Adrenal gland (tissue), 12 donors: ENCODE data around the gene PRLR. TPM values are rescaled to one million over a fixed set of nuclear protein-coding genes. Genes with fewer than 3 reads are reported as not detected.
"Not testable (repeated sequence)": the region's sequence is repeated elsewhere in the genome, so short reads cannot be mapped to it uniquely, and the experiment has no call there.

ENCODE experiments used
- DNase-seq, 7 donors: peaks; one replicate each; pipeline ENCODE4 v3.0.0-alpha.2; 2019 to 2020
- H3K27ac ChIP-seq, 5 donors: fragments of 200-600 bp; sonication (generic) in 4 of 5; 1 replicate in 3 of 5; 2 replicates in 2 of 5; pipeline versions ENCODE4 v1.5.1 to v1.8.0; 2016 to 2020; ENCODE audit warnings: mild to moderate bottlenecking in 1 of 5
- H3K27me3 ChIP-seq: fragments of 200-600 bp; 2 replicates; pipeline ENCODE4 v1.8.0; 2021
- H3K36me3 ChIP-seq, 2 donors: fragments of 200-600 bp; replicated peaks in 1 of 2; 1 replicate in 1 of 2; 2 replicates in 1 of 2; pipeline versions ENCODE4 v1.5.1 to v1.8.0; 2018 to 2022
- H3K4me1 ChIP-seq, 2 donors: fragments of 200-600 bp; replicated peaks in 1 of 2; 1 replicate in 1 of 2; 2 replicates in 1 of 2; pipeline versions ENCODE4 v1.5.1 to v1.8.0; 2018 to 2021
- H3K4me3 ChIP-seq, 4 donors: fragments of 200-600 bp; sonication (generic) in 3 of 4; one replicate each; pipeline ENCODE4 v1.5.1; 2016 to 2018
- H3K9me3 ChIP-seq, 3 donors: fragments of 200-600 bp; sonication (generic) in 1 of 3; replicated peaks in 1 of 3; 1 replicate in 2 of 3; 2 replicates in 1 of 3; pipeline versions ENCODE4 v1.5.1 to v1.8.0; 2016 to 2021
- POLR2A ChIP-seq, 2 donors: fragments of 450-650 bp; IDR thresholded peaks; one replicate each; pipeline ENCODE4 v1.6.1; 2017; ENCODE audit warnings: antibody characterized with exemption in 2 of 2, mild to moderate bottlenecking in 2 of 2, moderate library complexity in 1 of 2
- WGBS, 4 donors: extraction: QIAGEN DNeasy Blood & Tissue Kit in 2 of 4; methylation state at CpG; one replicate each; pipeline versions ENCODE4 v1.1.5 to v1.1.7; 2013 to 2017; 5-methylcytosine and 5-hydroxymethylcytosine counted together
- intact Hi-C, 2 donors: fragments of 100-400 bp; cut with DNase I; formaldehyde crosslinking; loops; one replicate each; pipeline versions ENCODE4 v1.14.1 to v1.15.0; 2022 to 2023
- polyA plus RNA-seq, 3 donors: library from polyadenylated mRNA; stranded (reverse); fragments of 200-250 nt in 2 of 3; fragments of 350-450 nt in 1 of 3; fragmentation: Illumina TruSeq in 1 of 3; extraction: RNeasy Lipid Tissue Mini Kit (QIAGEN cat#74804) in 1 of 3; gene quantifications; one replicate each; pipeline ENCODE4 v1.2.3, GENCODE V29; 2013 to 2014
- total RNA-seq, 9 donors: library from RNA; depleted of rRNA in 4 of 9; stranded (reverse); fragments of >200 nt in 4 of 9; fragments of 120-200 nt in 1 of 9; fragmentation: NEBNext Ultra II Directional in 1 of 9; extraction: Animal tissue kit (Norgen Biotek cat#: 25700) in 1 of 9; gene quantifications; one replicate each; pipeline versions ENCODE4 v1.1.0 to v1.2.4, GENCODE V29; 2013 to 2023
- TF ChIP-seq, protein P1 (sequence below), 6 experiments: fragments of 450-650 bp in 4 of 6; fragments of 200-600 bp in 2 of 6; sonication (generic) in 1 of 6; IDR thresholded peaks; 1 replicate in 5 of 6; 2 replicates in 1 of 6; pipeline versions ENCODE4 v1.5.1 to v1.8.0; 2016 to 2021; ENCODE audit warnings: antibody characterized with exemption in 6 of 6, mild to moderate bottlenecking in 2 of 6, moderate library complexity in 1 of 6
- donor health status: healthy with polysubstance abuse.
- donor health status: Bipolar disorder and iron deficiency.
- donor health status: DM: yes; HTN: yes; CAD: no.
- donor health status: DM: no; HTN: no; CAD: no.
- donor health status: DM: no; HTN: no; CAD: no.
- donor health status: DM: yes; HTN: yes; CAD: no.

PRLR gene
- total and polyA plus RNA-seq, 12 donors: 2.1 to 149 (median 74.1) TPM

DNA sequence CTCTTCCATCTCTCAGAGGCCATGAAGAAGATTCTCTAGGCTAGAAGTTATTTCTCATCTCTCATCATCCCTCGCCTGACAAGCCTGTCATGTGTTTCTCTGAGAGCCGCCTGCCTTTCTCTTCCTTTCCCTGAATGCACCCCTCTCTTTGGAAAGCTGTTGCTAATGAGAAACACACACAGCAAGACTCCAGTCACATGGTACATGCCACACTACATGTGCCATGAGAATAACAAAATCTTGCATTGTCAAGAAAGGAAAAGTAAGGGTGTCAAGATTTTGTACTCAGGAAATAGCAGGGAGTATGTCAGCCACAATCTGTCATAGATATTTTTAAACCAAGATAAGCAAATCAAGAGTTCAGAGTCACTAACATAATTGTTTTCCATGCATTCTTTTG, 191.4 kb downstream of the PRLR start:
- Histone ChIP-seq H3K36me3 (no peaks in the 10 kb centered on the region), H3K4me1 (no peaks in the 10 kb centered on the region), H3K27me3 (no peaks in the 10 kb centered on the region), H3K27ac (no peak overlapping the region), H3K9me3 (no peaks in the 10 kb centered on the region), H3K4me3 (no peak overlapping the region)
- no peak for TF ChIP-seq POLR2A (IDR thresholded peaks at IDR 0.05)
- TF ChIP-seq, protein P1, sequence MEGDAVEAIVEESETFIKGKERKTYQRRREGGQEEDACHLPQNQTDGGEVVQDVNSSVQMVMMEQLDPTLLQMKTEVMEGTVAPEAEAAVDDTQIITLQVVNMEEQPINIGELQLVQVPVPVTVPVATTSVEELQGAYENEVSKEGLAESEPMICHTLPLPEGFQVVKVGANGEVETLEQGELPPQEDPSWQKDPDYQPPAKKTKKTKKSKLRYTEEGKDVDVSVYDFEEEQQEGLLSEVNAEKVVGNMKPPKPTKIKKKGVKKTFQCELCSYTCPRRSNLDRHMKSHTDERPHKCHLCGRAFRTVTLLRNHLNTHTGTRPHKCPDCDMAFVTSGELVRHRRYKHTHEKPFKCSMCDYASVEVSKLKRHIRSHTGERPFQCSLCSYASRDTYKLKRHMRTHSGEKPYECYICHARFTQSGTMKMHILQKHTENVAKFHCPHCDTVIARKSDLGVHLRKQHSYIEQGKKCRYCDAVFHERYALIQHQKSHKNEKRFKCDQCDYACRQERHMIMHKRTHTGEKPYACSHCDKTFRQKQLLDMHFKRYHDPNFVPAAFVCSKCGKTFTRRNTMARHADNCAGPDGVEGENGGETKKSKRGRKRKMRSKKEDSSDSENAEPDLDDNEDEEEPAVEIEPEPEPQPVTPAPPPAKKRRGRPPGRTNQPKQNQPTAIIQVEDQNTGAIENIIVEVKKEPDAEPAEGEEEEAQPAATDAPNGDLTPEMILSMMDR (IDR thresholded peaks at IDR 0.05): no peak
- no peak for DNase-seq
- WGBS, 4 donors: 64 to 78% (median 67%) methylated on average over 2 of the region's 2 CpGs
- intact Hi-C loops: no loop called here

DNA sequence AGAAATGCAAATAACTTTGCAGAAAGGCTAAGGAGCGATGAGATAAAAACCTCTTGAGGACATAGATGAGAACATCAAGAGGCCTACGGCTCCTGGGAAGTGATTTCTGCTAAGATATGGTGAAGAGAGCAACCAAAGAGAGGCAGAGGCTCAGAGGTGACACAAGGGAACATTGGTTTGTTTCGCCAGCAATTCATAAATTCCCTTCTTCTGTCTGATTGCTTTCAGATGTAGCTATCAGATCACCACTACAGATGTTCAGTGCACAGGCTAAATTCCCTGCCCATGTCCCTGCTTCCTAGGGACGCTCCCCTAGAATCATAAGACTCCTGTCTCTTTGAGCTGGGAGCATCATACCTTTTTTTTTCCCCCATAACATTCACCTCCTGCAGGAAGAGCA, 193.8 kb downstream of the PRLR start:
- H3K9me3 ChIP-seq: no peaks in the 10 kb centered on the region
- no peaks in the 10 kb centered on the region for H3K4me1 ChIP-seq
- intact Hi-C loops: no loop called here
- no peak for DNase-seq
- peaks cover 3% of the 10 kb centered on the region for H3K27me3 ChIP-seq
- no peaks in the 10 kb centered on the region for H3K36me3 ChIP-seq
- TF ChIP-seq POLR2A (IDR thresholded peaks at IDR 0.05): no peak
- TF ChIP-seq, protein P1 (IDR thresholded peaks at IDR 0.05): no peak
- 75 to 85% (median 77%) methylated on average over 4 of the region's 4 CpGs for WGBS, 4 donors
- no peak overlapping the region for H3K4me3 ChIP-seq
- H3K27ac ChIP-seq: no peak overlapping the region

DNA sequence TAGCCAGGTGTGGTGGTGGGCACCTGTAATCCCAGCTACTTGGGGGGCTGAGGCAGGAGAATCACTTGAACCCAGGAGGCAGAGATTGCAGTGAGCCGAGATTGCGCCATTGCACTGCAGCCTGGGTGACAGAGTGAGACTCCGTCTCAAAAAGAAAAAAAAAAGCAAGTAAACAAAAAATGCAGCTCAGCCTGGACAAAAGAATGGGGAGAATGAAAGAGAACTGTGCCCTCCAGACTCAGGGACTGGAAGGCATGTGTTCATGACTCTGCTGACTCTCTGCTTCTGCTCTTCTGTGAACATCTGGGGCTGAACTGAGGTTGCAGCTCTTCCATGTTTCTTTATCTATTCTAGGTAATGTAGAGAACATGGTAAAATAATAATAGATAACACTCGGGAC, 194.4 kb downstream of the PRLR start:
- H3K36me3 ChIP-seq, H3K27me3 ChIP-seq, H3K4me3 ChIP-seq, intact Hi-C loops, H3K27ac ChIP-seq, H3K9me3 ChIP-seq, DNase-seq, H3K4me1 ChIP-seq: not testable (repeated sequence)
- WGBS, 4 donors: 77 to 83% (median 79%) methylated on average over 4 of the region's 4 CpGs

DNA sequence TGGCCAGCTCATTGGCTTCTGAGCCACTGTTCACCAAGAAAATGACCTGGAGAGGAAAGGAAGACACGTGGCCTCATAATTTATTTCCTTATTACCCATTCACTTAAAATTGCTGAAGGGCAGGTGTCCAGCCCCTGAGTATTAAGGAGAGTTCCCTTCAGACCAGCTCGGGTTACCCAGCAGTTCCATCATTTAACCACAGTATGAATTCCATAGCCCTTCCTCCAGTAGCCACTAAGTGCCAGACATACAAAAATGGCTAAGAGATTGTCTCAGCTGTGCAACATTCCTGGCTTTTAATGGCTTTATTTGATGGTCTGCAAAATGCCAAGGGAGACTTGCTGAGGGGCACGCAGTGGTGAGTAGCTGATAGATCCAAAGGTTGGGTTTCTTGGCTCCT, 195.0 kb downstream of the PRLR start:
- Histone ChIP-seq H3K4me3 (no peak overlapping the region), H3K9me3 (no peaks in the 10 kb centered on the region), H3K27me3 (peaks cover 3% of the 10 kb centered on the region), H3K27ac (no peak overlapping the region), H3K4me1 (no peaks in the 10 kb centered on the region), H3K36me3 (no peaks in the 10 kb centered on the region)
- TF ChIP-seq, protein P1 (IDR thresholded peaks at IDR 0.05): no peak
- no peak for TF ChIP-seq POLR2A (IDR thresholded peaks at IDR 0.05)
- intact Hi-C loops: no loop called here
- WGBS, 4 donors: 73 to 87% (median 82%) methylated on average over 3 of the region's 3 CpGs
- DNase-seq: no peak

DNA sequence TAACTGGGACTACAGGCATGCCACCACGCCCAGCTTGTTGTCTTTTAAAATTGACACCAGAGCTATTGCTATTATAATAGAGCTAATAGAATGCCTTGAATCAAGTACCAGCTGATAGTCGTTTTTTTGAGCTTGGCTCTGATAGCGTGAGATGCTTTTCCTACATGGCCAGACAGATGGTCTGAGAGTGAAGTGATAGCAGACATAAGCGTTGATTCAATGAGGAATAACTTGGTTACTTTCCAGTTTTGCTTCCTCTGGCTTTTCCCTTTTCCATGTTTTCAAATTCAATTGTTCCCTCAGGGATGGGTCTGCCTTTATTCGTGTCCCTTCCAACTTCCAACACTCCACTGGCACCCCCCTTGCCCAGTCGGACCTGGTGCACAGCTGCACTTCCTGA, 197.9 kb downstream of the PRLR start:
- 70 to 84% (median 77%) methylated on average over 6 of the region's 6 CpGs for WGBS, 4 donors
- no peak overlapping the region for H3K27ac ChIP-seq
- intact Hi-C loops: no loop called here
- H3K4me3 ChIP-seq: no peak overlapping the region
- TF ChIP-seq POLR2A (IDR thresholded peaks at IDR 0.05): no peak
- TF ChIP-seq, protein P1 (IDR thresholded peaks at IDR 0.05): no peak
- no peak for DNase-seq
- no peaks in the 10 kb centered on the region for H3K36me3 ChIP-seq
- H3K9me3 ChIP-seq: no peaks in the 10 kb centered on the region
- H3K27me3 ChIP-seq: peaks cover 3% of the 10 kb centered on the region
- no peaks in the 10 kb centered on the region for H3K4me1 ChIP-seq
